ENCODE measurements around the gene UBIAD1. TPM values are rescaled to one million over a fixed set of nuclear protein-coding genes. Genes with fewer than 3 reads are reported as not detected.
A peak's percentile ranks its signal among the peaks of the same experiment; 100 is the strongest.

UBIAD1 gene
- total RNA-seq, 1 experiment from 2014 or later = 14.8 TPM

DNA sequence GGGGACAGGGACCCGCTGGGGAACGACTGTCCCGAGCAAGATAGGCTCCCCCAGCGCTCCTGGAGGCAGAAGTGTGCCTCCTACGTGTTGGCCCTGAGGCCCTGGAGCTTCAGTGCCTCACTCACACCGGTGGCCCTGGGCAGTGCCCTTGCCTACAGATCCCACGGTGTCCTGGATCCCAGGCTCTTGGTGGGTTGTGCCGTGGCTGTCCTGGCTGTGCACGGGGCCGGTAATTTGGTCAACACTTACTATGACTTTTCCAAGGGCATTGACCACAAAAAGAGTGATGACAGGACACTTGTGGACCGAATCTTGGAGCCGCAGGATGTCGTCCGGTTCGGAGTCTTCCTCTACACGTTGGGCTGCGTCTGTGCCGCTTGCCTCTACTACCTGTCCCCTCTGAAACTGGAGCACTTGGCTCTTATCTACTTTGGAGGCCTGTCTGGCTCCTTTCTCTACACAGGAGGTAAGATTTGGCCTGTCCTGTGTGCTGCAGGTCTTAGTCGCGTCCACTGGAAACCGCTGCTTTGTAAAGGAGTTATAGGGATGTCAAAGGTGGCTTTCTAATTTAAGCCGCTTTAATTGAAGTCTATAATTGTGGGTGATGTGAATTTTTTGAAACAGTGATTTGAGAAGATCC is 717 bp downstream of the UBIAD1 start:
- Histone ChIP-seq H3K27me3 (ENCODE audit: low read length) (no peaks in the 10 kb centered on the region), H3K36me3 (ENCODE audit: low read depth, low read length) (peaks cover 3% of the 10 kb centered on the region; the same call in 1 of the 2 replicates), H2AFZ (ENCODE audit: low read length) (peak overlapping the region; percentile 85), H3K9me2 (replicated peaks; ENCODE audit: low read length) (no peaks in the 10 kb centered on the region), H3K9ac (ENCODE audit: low read length) (peak overlapping the region; percentile 93), H3K4me3 (ENCODE audit: low read length) (peak overlapping the region; percentile 93), H3K4me1 (ENCODE audit: insufficient read depth, low read length) (peaks cover 10% of the 10 kb centered on the region), H3K4me2 (ENCODE audit: low read length) (peak overlapping the region; percentile 89), H4K20me1 (ENCODE audit: low read length) (0 out of 2 replicates have a peak, but pooled peaks cover 5% of the 10 kb centered on the region), H3F3A (ENCODE audit: low read length, unreplicated experiment) (no peaks in the 10 kb centered on the region), H3K79me2 (ENCODE audit: low read length) (peaks cover 54% of the 10 kb centered on the region), H3K9me3 (ENCODE audit: low read length) (no peaks in the 10 kb centered on the region), H3K27ac (ENCODE audit: low read length) (peak overlapping the region; percentile 79)
- DNase-seq = peak; percentile 8
- BruUV-seq (replicated peaks) = TSS peak; percentile 68
- CTCF ChIA-PET = interaction anchor here (0.6 to 0.9 kb wide), 2 partner anchors 11 to 127 kb away, joined by 3 read pairs; no protein-coding TSS in a partner anchor
- intact Hi-C loops (cut with micrococcal nuclease) = loop anchor here (1.0 kb wide), 1 partner anchor 11 kb away; the partner anchor contains the start of gene MTOR
- POLR2A ChIA-PET (ENCODE audit: unreplicated experiment) = interaction anchor here (0.5 to 1.3 kb wide), 2 partner anchors 10 to 967 kb away, joined by 3 to 22 read pairs; no protein-coding TSS in a partner anchor
- TF ChIP-seq EZH2 (IDR thresholded peaks at IDR 0.05; ENCODE audit: low read length, unreplicated experiment) = no peak
- TF ChIP-seq, protein P1, sequence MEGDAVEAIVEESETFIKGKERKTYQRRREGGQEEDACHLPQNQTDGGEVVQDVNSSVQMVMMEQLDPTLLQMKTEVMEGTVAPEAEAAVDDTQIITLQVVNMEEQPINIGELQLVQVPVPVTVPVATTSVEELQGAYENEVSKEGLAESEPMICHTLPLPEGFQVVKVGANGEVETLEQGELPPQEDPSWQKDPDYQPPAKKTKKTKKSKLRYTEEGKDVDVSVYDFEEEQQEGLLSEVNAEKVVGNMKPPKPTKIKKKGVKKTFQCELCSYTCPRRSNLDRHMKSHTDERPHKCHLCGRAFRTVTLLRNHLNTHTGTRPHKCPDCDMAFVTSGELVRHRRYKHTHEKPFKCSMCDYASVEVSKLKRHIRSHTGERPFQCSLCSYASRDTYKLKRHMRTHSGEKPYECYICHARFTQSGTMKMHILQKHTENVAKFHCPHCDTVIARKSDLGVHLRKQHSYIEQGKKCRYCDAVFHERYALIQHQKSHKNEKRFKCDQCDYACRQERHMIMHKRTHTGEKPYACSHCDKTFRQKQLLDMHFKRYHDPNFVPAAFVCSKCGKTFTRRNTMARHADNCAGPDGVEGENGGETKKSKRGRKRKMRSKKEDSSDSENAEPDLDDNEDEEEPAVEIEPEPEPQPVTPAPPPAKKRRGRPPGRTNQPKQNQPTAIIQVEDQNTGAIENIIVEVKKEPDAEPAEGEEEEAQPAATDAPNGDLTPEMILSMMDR (conservative IDR thresholded peaks at IDR 0.05; ENCODE audit: low read depth, low read length) = no peak
- no peak for TF ChIP-seq EZH2phosphoT487 (IDR thresholded peaks at IDR 0.05; ENCODE audit: borderline replicate concordance, low read length)
- peak; percentile 53 for ATAC-seq

DNA sequence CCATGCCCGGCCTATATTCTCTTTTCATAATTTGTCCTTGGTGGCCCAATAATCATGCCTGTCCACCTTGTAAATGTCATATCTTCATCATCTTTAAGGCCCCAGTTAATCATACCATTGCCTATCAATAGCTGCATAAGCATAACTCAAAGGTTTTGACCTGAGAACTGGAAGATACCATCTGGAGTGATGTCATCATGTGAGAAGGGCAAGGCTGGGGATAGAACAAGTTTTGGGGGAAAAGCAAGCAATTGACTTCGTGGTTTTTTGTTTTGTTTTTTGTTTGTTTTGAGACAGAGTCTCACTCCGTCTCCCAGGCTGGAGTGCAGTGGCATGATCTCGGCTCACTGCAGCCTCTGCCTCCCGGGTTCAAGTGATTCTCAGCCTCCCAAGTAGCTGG is 6.2 kb downstream of the UBIAD1 start:
- no TSS peak for BruUV-seq (replicated peaks)

More for the DNA sequence above, 6.2 kb downstream of the UBIAD1 start:
- no peaks in the 10 kb centered on the region for H3K9me2 ChIP-seq (replicated peaks; ENCODE audit: low read length)
- no peak for ATAC-seq
- H3K79me2 ChIP-seq (ENCODE audit: low read length) = peaks cover 91% of the 10 kb centered on the region
- peaks cover 11% of the 10 kb centered on the region for H3K4me1 ChIP-seq (ENCODE audit: insufficient read depth, low read length)
- DNase-seq = no peak
- H3K36me3 ChIP-seq (ENCODE audit: low read depth, low read length) = peaks cover 16% of the 10 kb centered on the region
- H3K4me3 ChIP-seq (ENCODE audit: low read length) = no peak overlapping the region
- no peak overlapping the region for H2AFZ ChIP-seq (ENCODE audit: low read length)
- intact Hi-C loops (cut with micrococcal nuclease) = no loop called here
- no peak overlapping the region for H3K4me2 ChIP-seq (ENCODE audit: low read length)
- CTCF ChIA-PET = no interaction called here
- H4K20me1 ChIP-seq (ENCODE audit: low read length) = 0 out of 2 replicates have a peak, but pooled peaks cover 9% of the 10 kb centered on the region
- no peak overlapping the region for H3K9ac ChIP-seq (ENCODE audit: low read length)
- no peaks in the 10 kb centered on the region for H3K27me3 ChIP-seq (ENCODE audit: low read length)
- no peaks in the 10 kb centered on the region for H3F3A ChIP-seq (ENCODE audit: low read length, unreplicated experiment)
- no peak overlapping the region for H3K27ac ChIP-seq (ENCODE audit: low read length)
- TF ChIP-seq EZH2 (IDR thresholded peaks at IDR 0.05; ENCODE audit: low read length, unreplicated experiment) (no peak), EZH2phosphoT487 (IDR thresholded peaks at IDR 0.05; ENCODE audit: borderline replicate concordance, low read length) (no peak)
- TF ChIP-seq, protein P1 (conservative IDR thresholded peaks at IDR 0.05; ENCODE audit: low read depth, low read length) = no peak
- no peaks in the 10 kb centered on the region for H3K9me3 ChIP-seq (ENCODE audit: low read length)
- POLR2A ChIA-PET (ENCODE audit: unreplicated experiment) = no interaction called here
